Measurements from ENCODE around the gene TCF3. TPM values are rescaled to one million over a fixed set of nuclear protein-coding genes. Genes with fewer than 3 reads are reported as not detected.

Gene TCF3
- total RNA-seq, 2 experiments from 2014 or later: 518 to 811 TPM

GRCh38 chr19:1601613-1602064 lies 50.8 kb downstream of the TCF3 start:
- Histone ChIP-seq H3K36me3 (ENCODE audit: insufficient read depth, low read length) (peaks cover 59% of the 10 kb centered on the region), H3K79me2 (ENCODE audit: insufficient read depth, low read depth, low read length) (peaks cover 45% of the 10 kb centered on the region), H3K9me2 (ENCODE audit: insufficient read depth, low read length) (no peaks in the 10 kb centered on the region), H2AFZ (ENCODE audit: low read length) (no peak overlapping the region), H3K4me1 (ENCODE audit: insufficient read depth, low read length, poor library complexity, severe bottlenecking) (peaks cover 12% of the 10 kb centered on the region), H3K9me3 (ENCODE audit: low read length) (no peaks in the 10 kb centered on the region), H3K4me2 (ENCODE audit: low read length) (no peak overlapping the region), H3K27ac (ENCODE audit: low read depth, low read length, poor library complexity, severe bottlenecking) (no peak overlapping the region), H4K20me1 (ENCODE audit: insufficient read depth, low read length) (no peaks in the 10 kb centered on the region), H3K4me3 (ENCODE audit: low read depth, low read length, poor library complexity, severe bottlenecking) (no peak overlapping the region)
- BruUV-seq (replicated peaks): no TSS peak
- intact Hi-C loops (cut with micrococcal nuclease; ENCODE audit: unreplicated experiment): no loop called here
- ChIA-PET POLR2A (interaction anchor here (1.5 kb wide), 1 partner anchor 9 kb away, joined by 4 read pairs; the partner anchor contains the start of gene MBD3), CTCF (ENCODE audit: unreplicated experiment) (no interaction called here)
- no peak for DNase-seq (ENCODE audit: low spot score)
- TF ChIP-seq EZH2phosphoT487 (IDR thresholded peaks at IDR 0.05; ENCODE audit: borderline replicate concordance, low read depth, low read length) (no peak), CTCF (conservative IDR thresholded peaks at IDR 0.05; ENCODE audit: low read length) (peak; percentile 51)

GRCh38 chr19:1599460-1599846 lies 53.0 kb downstream of the TCF3 start:
- Histone ChIP-seq H3K4me1 (ENCODE audit: insufficient read depth, low read length, poor library complexity, severe bottlenecking) (peaks cover 4% of the 10 kb centered on the region), H3K9me2 (ENCODE audit: insufficient read depth, low read length) (no peaks in the 10 kb centered on the region), H3K27ac (ENCODE audit: low read depth, low read length, poor library complexity, severe bottlenecking) (no peak overlapping the region), H3K4me2 (ENCODE audit: low read length) (no peak overlapping the region), H4K20me1 (ENCODE audit: insufficient read depth, low read length) (no peaks in the 10 kb centered on the region), H3K9me3 (ENCODE audit: low read length) (no peaks in the 10 kb centered on the region), H3K79me2 (ENCODE audit: insufficient read depth, low read depth, low read length) (peaks cover 38% of the 10 kb centered on the region), H3K36me3 (ENCODE audit: insufficient read depth, low read length) (peaks cover 68% of the 10 kb centered on the region), H3K4me3 (ENCODE audit: low read depth, low read length, poor library complexity, severe bottlenecking) (no peak overlapping the region), H2AFZ (ENCODE audit: low read length) (no peak overlapping the region)
- BruUV-seq (replicated peaks): no TSS peak
- no peak for DNase-seq (ENCODE audit: low spot score)
- intact Hi-C loops (cut with micrococcal nuclease; ENCODE audit: unreplicated experiment): no loop called here
- POLR2A ChIA-PET: interaction anchor here (0.6 kb wide), 1 partner anchor 42 kb away, joined by 5 read pairs; no protein-coding TSS in a partner anchor
- no peak for TF ChIP-seq EZH2phosphoT487 (IDR thresholded peaks at IDR 0.05; ENCODE audit: borderline replicate concordance, low read depth, low read length)
- CTCF ChIA-PET (ENCODE audit: unreplicated experiment): no interaction called here

GRCh38 chr19:1598777-1599459 lies 53.5 kb downstream of the TCF3 start:
- no peak for TF ChIP-seq EZH2phosphoT487 (IDR thresholded peaks at IDR 0.05; ENCODE audit: borderline replicate concordance, low read depth, low read length)
- no peak for TF ChIP-seq CTCF (conservative IDR thresholded peaks at IDR 0.05; ENCODE audit: low read length)
- H2AFZ ChIP-seq (ENCODE audit: low read length): no peak overlapping the region
- no peak overlapping the region for H3K4me3 ChIP-seq (ENCODE audit: low read depth, low read length, poor library complexity, severe bottlenecking)
- peaks cover 33% of the 10 kb centered on the region for H3K79me2 ChIP-seq (ENCODE audit: insufficient read depth, low read depth, low read length)
- intact Hi-C loops (cut with micrococcal nuclease; ENCODE audit: unreplicated experiment): no loop called here
- CTCF ChIA-PET (ENCODE audit: unreplicated experiment): no interaction called here
- H3K27ac ChIP-seq (ENCODE audit: low read depth, low read length, poor library complexity, severe bottlenecking): no peak overlapping the region
- H3K4me1 ChIP-seq (ENCODE audit: insufficient read depth, low read length, poor library complexity, severe bottlenecking): no peaks in the 10 kb centered on the region
- no peak for DNase-seq (ENCODE audit: low spot score)
- peaks cover 71% of the 10 kb centered on the region for H3K36me3 ChIP-seq (ENCODE audit: insufficient read depth, low read length)
- POLR2A ChIA-PET: interaction anchor here (0.6 kb wide), 1 partner anchor 63 kb away, joined by 4 read pairs; no protein-coding TSS in a partner anchor
- no peaks in the 10 kb centered on the region for H3K9me3 ChIP-seq (ENCODE audit: low read length)
- no TSS peak for BruUV-seq (replicated peaks)
- no peaks in the 10 kb centered on the region for H3K9me2 ChIP-seq (ENCODE audit: insufficient read depth, low read length)
- no peak overlapping the region for H3K4me2 ChIP-seq (ENCODE audit: low read length)
- no peaks in the 10 kb centered on the region for H4K20me1 ChIP-seq (ENCODE audit: insufficient read depth, low read length)
